RWPE2 (cell line): ENCODE measurements around the gene PRDM1.

Experiments
- ATAC-seq: fragments of 200-7000 bp; cut with Tn5 transposase; 3 replicates; pipeline ENCODE4 v1.9.1; 2021; ENCODE audit warnings: low read depth
- DNase-seq: peaks from one replicate; pipeline ENCODE4 v3.0.0-alpha.2; 2020; ENCODE audit warnings: low spot score
- H3K27ac ChIP-seq: fragments of 450-650 bp; 2 replicates; pipeline ENCODE4 v1.5.1; 2017; ENCODE audit warnings: mild to moderate bottlenecking; ENCODE audit not compliant: poor library complexity, severe bottlenecking
- H3K27me3 ChIP-seq: fragments of 250-450 bp; sonication (Bioruptor Pico); 2 replicates; pipeline ENCODE4 v1.5.1; 2021; ENCODE audit warnings: mild to moderate bottlenecking, moderate library complexity; ENCODE audit not compliant: insufficient read depth, poor library complexity, severe bottlenecking
- H3K36me3 ChIP-seq: fragments of 250-450 bp; sonication (Bioruptor Pico); 2 replicates; pipeline ENCODE4 v1.5.1; 2020; ENCODE audit warnings: low read depth, mild to moderate bottlenecking, moderate library complexity
- H3K4me1 ChIP-seq: fragments of 250-450 bp; sonication (Bioruptor Pico); 2 replicates; pipeline ENCODE4 v1.5.1; 2021; ENCODE audit warnings: mild to moderate bottlenecking, moderate library complexity; ENCODE audit not compliant: insufficient read depth, poor library complexity, severe bottlenecking
- H3K4me3 ChIP-seq: fragments of 250-450 bp; sonication (Bioruptor Pico); 2 replicates; pipeline ENCODE4 v1.5.1; 2021; ENCODE audit warnings: mild to moderate bottlenecking, moderate library complexity; ENCODE audit not compliant: severe bottlenecking
- H3K9me3 ChIP-seq: fragments of 250-450 bp; sonication (Bioruptor Pico); 2 replicates; pipeline ENCODE4 v1.5.1; 2021; ENCODE audit warnings: mild to moderate bottlenecking, moderate library complexity; ENCODE audit not compliant: severe bottlenecking
- TF ChIP-seq, protein P1 (sequence below): fragments of 450-650 bp; IDR thresholded peaks from one replicate; pipeline ENCODE4 v1.5.1; 2017; ENCODE audit warnings: mild to moderate bottlenecking, moderate library complexity; ENCODE audit not compliant: poor library complexity, severe bottlenecking

The PRDM1 gene

DNA sequence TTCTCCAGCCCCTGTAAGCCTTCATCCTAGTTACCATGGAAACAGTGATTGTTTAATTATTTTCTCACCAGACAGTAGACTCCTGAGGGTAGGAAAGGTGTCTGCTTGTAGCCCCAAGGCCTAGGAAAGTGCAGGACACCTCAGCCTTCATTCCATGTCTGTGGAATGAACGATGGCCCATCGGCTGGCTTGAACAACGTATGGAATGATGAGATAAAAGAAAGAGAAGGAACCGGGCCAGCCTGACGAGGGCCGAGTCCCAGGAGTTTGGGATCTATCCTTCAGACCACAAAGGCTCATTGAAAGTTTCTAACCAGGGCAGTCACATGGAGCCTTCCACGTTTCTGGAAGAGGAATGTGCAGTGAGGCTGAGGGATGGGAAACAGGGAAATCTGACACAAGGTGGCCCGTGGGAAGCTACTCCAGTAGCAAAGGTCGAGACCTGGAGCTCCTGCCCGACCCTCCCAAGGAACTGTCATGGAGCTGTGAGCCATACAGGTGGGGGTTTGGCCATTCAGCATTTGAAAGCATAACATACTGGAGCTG, 46.1 kb downstream of the PRDM1 start:
- Histone ChIP-seq H3K4me1 (peaks cover 31% of the 10 kb centered on the region), H3K27ac (no peak overlapping the region), H3K27me3 (no peaks in the 10 kb centered on the region), H3K4me3 (no peak overlapping the region), H3K9me3 (no peaks in the 10 kb centered on the region), H3K36me3 (no peaks in the 10 kb centered on the region)
- TF ChIP-seq, protein P1, sequence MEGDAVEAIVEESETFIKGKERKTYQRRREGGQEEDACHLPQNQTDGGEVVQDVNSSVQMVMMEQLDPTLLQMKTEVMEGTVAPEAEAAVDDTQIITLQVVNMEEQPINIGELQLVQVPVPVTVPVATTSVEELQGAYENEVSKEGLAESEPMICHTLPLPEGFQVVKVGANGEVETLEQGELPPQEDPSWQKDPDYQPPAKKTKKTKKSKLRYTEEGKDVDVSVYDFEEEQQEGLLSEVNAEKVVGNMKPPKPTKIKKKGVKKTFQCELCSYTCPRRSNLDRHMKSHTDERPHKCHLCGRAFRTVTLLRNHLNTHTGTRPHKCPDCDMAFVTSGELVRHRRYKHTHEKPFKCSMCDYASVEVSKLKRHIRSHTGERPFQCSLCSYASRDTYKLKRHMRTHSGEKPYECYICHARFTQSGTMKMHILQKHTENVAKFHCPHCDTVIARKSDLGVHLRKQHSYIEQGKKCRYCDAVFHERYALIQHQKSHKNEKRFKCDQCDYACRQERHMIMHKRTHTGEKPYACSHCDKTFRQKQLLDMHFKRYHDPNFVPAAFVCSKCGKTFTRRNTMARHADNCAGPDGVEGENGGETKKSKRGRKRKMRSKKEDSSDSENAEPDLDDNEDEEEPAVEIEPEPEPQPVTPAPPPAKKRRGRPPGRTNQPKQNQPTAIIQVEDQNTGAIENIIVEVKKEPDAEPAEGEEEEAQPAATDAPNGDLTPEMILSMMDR = no peak
- no peak for ATAC-seq
- no peak for DNase-seq

DNA sequence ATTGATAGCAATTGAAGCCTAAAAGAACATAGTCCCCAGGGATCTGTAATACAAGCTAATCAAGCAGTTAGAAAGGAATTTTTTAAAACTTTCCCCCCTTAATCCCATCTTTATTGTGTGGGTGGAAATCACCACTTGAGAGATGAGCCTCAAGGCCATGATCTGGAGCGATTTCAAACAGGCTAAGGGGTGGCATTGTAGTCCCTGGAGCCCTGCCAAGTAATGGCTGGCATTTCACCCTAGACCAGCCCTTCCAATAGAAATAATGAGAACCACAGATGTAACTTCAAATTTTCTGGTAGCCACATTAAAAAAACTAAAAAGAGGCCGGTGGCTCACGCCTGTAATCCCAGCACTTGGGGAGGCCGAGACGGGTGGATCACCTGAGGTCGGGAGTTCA, 46.9 kb downstream of the PRDM1 start:
- Histone ChIP-seq H3K4me1 (peaks cover 31% of the 10 kb centered on the region), H3K27me3 (no peaks in the 10 kb centered on the region), H3K9me3 (no peaks in the 10 kb centered on the region), H3K27ac (no peak overlapping the region), H3K4me3 (no peak overlapping the region), H3K36me3 (no peaks in the 10 kb centered on the region)
- DNase-seq = no peak
- TF ChIP-seq, protein P1 = no peak
- ATAC-seq = no peak

DNA sequence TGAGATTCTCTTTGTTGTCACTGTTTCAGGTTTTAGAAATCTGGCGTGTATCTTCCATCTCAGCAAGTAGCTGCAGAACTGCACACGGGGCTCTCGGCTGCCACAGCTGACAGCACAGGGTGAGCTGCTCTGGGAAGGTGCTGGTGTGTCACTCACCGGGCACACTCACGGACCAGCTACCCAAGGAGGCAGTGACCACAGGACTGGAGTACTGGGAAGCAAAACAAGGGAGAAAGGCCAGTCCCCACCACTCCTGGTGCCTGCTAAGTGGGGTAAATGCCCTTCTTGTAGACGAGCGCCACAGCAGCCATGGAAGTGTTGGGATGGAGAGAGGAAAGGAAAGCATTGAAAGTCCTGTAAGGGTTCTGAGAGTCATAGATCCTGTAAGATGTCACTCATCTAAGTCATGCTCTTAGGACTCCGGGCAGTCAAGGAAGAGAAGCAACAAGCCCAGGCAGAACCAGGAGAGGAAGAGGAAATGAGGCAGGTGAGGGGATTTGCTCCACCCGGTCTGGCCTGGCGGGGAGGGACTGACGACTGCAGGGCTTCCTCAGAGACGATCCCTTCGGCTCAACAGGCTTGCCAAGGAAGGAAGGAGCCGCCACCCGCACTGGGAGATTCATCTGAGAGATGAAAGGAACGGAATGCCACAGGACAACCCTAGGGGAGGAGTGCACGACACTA, 48.1 kb downstream of the PRDM1 start:
- no peaks in the 10 kb centered on the region for H3K36me3 ChIP-seq
- no peaks in the 10 kb centered on the region for H3K9me3 ChIP-seq
- H3K4me3 ChIP-seq = no peak overlapping the region
- H3K4me1 ChIP-seq = peaks cover 27% of the 10 kb centered on the region
- peak; percentile 69 for DNase-seq
- H3K27me3 ChIP-seq = no peaks in the 10 kb centered on the region
- ATAC-seq = peak; percentile 70
- TF ChIP-seq, protein P1 = no peak
- H3K27ac ChIP-seq = peak overlapping the region; percentile 56

DNA sequence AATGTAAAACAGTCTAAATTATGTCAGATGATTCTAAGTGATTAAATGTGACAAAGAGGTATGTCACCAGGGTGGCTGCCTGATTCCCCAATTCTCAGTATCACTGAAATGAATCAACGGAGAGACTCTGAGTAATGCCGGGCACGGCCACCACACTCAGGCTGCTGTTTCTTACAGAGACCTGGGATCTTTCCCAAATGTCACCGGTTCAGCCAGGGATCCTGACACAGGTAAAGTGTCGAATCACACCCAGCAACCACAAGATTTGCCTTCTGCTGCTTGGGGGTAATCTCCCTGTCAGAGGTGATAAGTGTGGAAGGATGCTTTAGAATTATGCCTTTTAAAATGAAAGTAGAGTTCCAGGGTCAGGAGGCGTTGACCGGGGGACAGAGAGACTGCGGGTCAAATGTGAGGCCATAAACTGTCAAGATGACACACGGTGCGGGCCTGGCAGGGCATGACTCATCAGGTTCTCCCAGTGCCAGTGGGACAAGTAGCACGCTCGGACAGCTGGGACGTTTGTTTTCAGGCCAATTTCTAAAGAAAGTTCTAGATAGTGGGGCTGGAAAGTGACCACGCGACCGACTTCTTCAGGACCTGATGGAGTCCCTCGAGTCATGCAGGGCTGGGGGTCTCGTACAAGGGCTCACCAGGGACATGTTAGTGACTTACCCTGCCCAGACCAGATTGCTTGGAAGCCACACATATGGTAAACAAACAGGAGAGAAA, 48.9 kb downstream of the PRDM1 start:
- Histone ChIP-seq H3K27me3 (no peaks in the 10 kb centered on the region), H3K27ac (peak overlapping the region; percentile 56), H3K4me1 (peaks cover 20% of the 10 kb centered on the region), H3K4me3 (no peak overlapping the region), H3K9me3 (no peaks in the 10 kb centered on the region), H3K36me3 (no peaks in the 10 kb centered on the region)
- peak; percentile 29; the same call in 2 of the 3 replicates for ATAC-seq
- no peak for DNase-seq
- TF ChIP-seq, protein P1 = no peak
